HG03108 (cell line): ENCODE results near the gene OPA3.
"Not testable (repeated sequence)": the region's sequence is repeated elsewhere in the genome, so short reads cannot be mapped to it uniquely, and the experiment has no call there.

ENCODE experiments used
- ATAC-seq: cut with Tn5 transposase; IDR thresholded peaks from one replicate; pipeline ENCODE4 v1.9.1; 2021; ENCODE audit warnings: moderate library complexity; ENCODE audit not compliant: unreplicated experiment

OPA3 gene

GRCh38 chr19:45584332-45585157, at the start of gene OPA3:
OPA3 (minus strand) TSS chr19:45584802; CDS start chr19:45584764, 38 bp downstream.
- peak; percentile 76 for ATAC-seq

GRCh38 chr19:45632468-45633196, 48.0 kb upstream of the OPA3 start:
- no peak for ATAC-seq

GRCh38 chr19:45630463-45630862, 45.9 kb upstream of the OPA3 start:
- ATAC-seq, result no peak

- ATAC-seq, result no peak
Measured at GRCh38 chr19:45629704-45630103, 45.1 kb upstream of the OPA3 start.

- ATAC-seq, result not testable (repeated sequence)
Measured at GRCh38 chr19:45628219-45628618, 43.6 kb upstream of the OPA3 start.

- no peak for ATAC-seq
Measured at GRCh38 chr19:45623984-45624383, 39.4 kb upstream of the OPA3 start.

- no peak for ATAC-seq
Measured at GRCh38 chr19:45621976-45622503, 37.4 kb upstream of the OPA3 start.

GRCh38 chr19:45621389-45621788, 36.8 kb upstream of the OPA3 start:
- no peak for ATAC-seq

- no peak for ATAC-seq
Measured at GRCh38 chr19:45616704-45617017, 32.1 kb upstream of the OPA3 start.

- no peak for ATAC-seq
Measured at GRCh38 chr19:45615795-45616703, 31.4 kb upstream of the OPA3 start.

- ATAC-seq, result not testable (repeated sequence)
Measured at GRCh38 chr19:45615056-45615455, 30.5 kb upstream of the OPA3 start.

GRCh38 chr19:45613926-45614725, 29.5 kb upstream of the OPA3 start:
- ATAC-seq, result no peak

- no peak for ATAC-seq
Measured at GRCh38 chr19:45608948-45609347, 24.3 kb upstream of the OPA3 start.

GRCh38 chr19:45607071-45608029, 22.7 kb upstream of the OPA3 start:
- ATAC-seq, result no peak

- ATAC-seq, result no peak
Measured at GRCh38 chr19:45601524-45602374, 17.1 kb upstream of the OPA3 start, which contains the start of gene GPR4. GPR4 (minus strand) TSS chr19:45602212; CDS start chr19:45591866, 10,346 bp downstream.

GRCh38 chr19:45601115-45601514, 16.5 kb upstream of the OPA3 start:
- ATAC-seq, result no peak

- ATAC-seq, result no peak
Measured at GRCh38 chr19:45600340-45600885, 15.8 kb upstream of the OPA3 start.

- ATAC-seq, result no peak
Measured at GRCh38 chr19:45599286-45599685, 14.7 kb upstream of the OPA3 start.
